ENCODE data around the gene POLR1H. TPM values are rescaled to one million over a fixed set of nuclear protein-coding genes. Genes with fewer than 3 reads are reported as not detected.
"Not testable (repeated sequence)": the region's sequence is repeated elsewhere in the genome, so short reads cannot be mapped to it uniquely, and the experiment has no call there.

POLR1H gene
- total RNA-seq (19.8 TPM), polyA plus RNA-seq (36.7 TPM)

- Histone ChIP-seq H3K27ac (ENCODE audit: low read depth) (peak within 1 kb of the TSS; percentile 73), H3K4me3 (ENCODE audit: low read depth, low read length) (peak within 1 kb of the TSS; percentile 61), H3K4me1 (ENCODE audit: insufficient read depth) (no peaks in the 10 kb centered on the region), H3K36me3 (ENCODE audit: insufficient read depth) (no peaks in the 10 kb centered on the region)
- DNase-seq (ENCODE audit: extremely low spot score), result peak; percentile 95
- under 1% methylated on average over 48 of the region's 48 CpGs for WGBS
Measured at GRCh38 chr6:30061092-30061857, at the start of gene POLR1H. POLR1H (plus strand) TSS chr6:30061265; CDS start chr6:30061525, 260 bp downstream.

- no peak for DNase-seq (ENCODE audit: extremely low spot score)
- WGBS, result 59% methylated on average over 13 of the region's 13 CpGs
- no peaks in the 10 kb centered on the region for H3K4me1 ChIP-seq (ENCODE audit: insufficient read depth)
- no peaks in the 10 kb centered on the region for H3K36me3 ChIP-seq (ENCODE audit: insufficient read depth)
- no peak overlapping the region for H3K4me3 ChIP-seq (ENCODE audit: low read depth, low read length)
- no peak overlapping the region for H3K27ac ChIP-seq (ENCODE audit: low read depth)
Measured at GRCh38 chr6:30013291-30013922, 47.7 kb upstream of the POLR1H start.

DNA sequence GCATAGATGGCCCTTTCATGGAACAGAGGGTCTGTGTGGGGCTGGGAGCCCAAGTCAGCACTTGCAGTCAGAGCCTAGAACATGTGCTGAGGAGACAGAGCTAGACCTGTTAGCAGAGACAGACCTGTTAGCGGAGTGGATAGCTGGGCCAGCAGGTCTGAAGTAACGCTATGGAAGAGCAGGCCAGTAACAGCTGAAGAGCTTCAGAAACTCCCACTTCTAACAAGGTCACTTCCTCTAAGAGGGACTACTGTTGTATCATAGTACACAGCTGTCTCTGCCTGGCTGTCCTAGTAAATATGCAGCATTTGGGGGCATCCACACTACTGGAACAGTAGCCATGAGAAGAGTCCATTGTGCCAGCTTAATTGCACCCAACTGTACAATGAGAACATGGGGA lies 41.2 kb upstream of the POLR1H start:
- Histone ChIP-seq H3K36me3 (ENCODE audit: insufficient read depth) (no peaks in the 10 kb centered on the region), H3K27ac (ENCODE audit: low read depth) (no peak overlapping the region), H3K4me1 (ENCODE audit: insufficient read depth) (no peaks in the 10 kb centered on the region), H3K4me3 (ENCODE audit: low read depth, low read length) (no peak overlapping the region)
- 90% methylated on average over 2 of the region's 2 CpGs for WGBS
- DNase-seq (ENCODE audit: extremely low spot score), result no peak

DNA sequence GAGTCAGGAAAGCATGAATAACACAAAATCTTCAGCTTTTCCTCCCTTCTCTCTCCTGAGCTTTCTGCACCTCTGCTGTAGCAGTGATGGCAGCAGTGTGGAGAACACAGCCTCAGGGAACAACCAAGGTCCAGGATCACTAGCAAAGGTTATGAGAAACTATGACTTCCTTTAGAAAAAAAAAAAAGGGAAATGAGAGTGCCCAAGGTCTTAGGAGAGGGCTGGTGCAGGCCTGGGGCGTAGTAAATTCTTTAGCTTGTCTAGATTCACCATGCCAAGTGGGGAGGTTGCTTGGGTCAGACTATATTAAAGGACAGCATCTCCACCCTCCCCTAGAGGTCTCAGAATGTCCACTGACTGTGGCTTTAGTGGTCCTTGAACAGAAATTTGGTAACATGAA lies 40.4 kb upstream of the POLR1H start:
- Histone ChIP-seq H3K27ac (ENCODE audit: low read depth) (no peak overlapping the region), H3K4me1 (ENCODE audit: insufficient read depth) (no peaks in the 10 kb centered on the region), H3K4me3 (ENCODE audit: low read depth, low read length) (no peak overlapping the region), H3K36me3 (ENCODE audit: insufficient read depth) (no peaks in the 10 kb centered on the region)
- 93% methylated on average over 1 of the region's 1 CpG for WGBS
- no peak for DNase-seq (ENCODE audit: extremely low spot score)

DNA sequence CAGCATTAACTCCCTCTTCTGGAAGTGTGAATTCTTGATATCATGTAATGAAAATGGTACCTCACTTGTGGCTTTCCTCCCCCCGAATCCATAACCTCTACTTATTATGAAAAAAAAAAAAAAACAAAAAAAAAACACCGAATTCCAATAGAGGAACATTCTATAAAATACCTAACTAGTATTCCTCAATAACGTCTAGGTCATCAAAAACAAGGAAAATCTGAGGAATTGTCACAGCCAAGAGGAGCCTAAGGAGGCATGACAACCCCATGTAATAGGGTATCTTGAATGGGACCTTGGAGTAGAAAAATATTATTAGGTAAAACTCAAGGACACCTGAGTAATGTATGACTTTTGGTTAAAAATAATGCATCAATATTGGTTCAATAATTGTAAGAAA lies 38.9 kb upstream of the POLR1H start:
- Histone ChIP-seq H3K4me3 (ENCODE audit: low read depth, low read length) (no peak overlapping the region), H3K27ac (ENCODE audit: low read depth) (no peak overlapping the region), H3K4me1 (ENCODE audit: insufficient read depth) (no peaks in the 10 kb centered on the region), H3K36me3 (ENCODE audit: insufficient read depth) (no peaks in the 10 kb centered on the region)
- no peak for DNase-seq (ENCODE audit: extremely low spot score)
- 93% methylated on average over 3 of the region's 3 CpGs for WGBS

GRCh38 chr6:30022712-30023111 lies 38.4 kb upstream of the POLR1H start:
- not testable (repeated sequence) for H3K4me3 ChIP-seq (ENCODE audit: low read depth, low read length); H3K36me3 ChIP-seq (ENCODE audit: insufficient read depth); DNase-seq (ENCODE audit: extremely low spot score); H3K27ac ChIP-seq (ENCODE audit: low read depth); H3K4me1 ChIP-seq (ENCODE audit: insufficient read depth)

- Histone ChIP-seq H3K36me3 (ENCODE audit: insufficient read depth) (no peaks in the 10 kb centered on the region), H3K4me3 (ENCODE audit: low read depth, low read length) (no peak overlapping the region), H3K27ac (ENCODE audit: low read depth) (no peak overlapping the region), H3K4me1 (ENCODE audit: insufficient read depth) (no peaks in the 10 kb centered on the region)
- 97% methylated on average over 1 of the region's 1 CpG for WGBS
- DNase-seq (ENCODE audit: extremely low spot score), result no peak
Measured at GRCh38 chr6:30025186-30025585, 35.9 kb upstream of the POLR1H start.

DNA sequence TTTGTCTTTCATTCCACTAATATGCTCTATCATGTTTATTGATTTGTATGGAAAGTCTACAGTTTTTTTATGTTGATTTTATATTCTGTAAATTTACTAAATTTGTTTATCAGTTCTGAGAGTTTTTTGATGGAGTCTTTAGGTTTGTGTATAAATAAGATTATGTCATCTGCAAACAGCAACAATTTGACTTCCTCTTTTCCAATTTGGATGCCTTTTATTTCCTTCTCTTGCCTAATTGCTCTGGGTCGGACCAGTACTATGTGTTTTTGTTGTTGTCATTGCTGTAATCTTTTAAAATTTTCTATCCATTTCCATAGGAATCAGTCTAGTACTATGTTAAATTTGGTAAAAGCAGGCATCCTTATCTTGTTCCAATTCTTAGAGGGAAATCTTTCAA lies 31.5 kb upstream of the POLR1H start:
- Histone ChIP-seq H3K4me1 (ENCODE audit: insufficient read depth) (no peaks in the 10 kb centered on the region), H3K4me3 (ENCODE audit: low read depth, low read length) (no peak overlapping the region), H3K36me3 (ENCODE audit: insufficient read depth) (no peaks in the 10 kb centered on the region), H3K27ac (ENCODE audit: low read depth) (no peak overlapping the region)
- DNase-seq (ENCODE audit: extremely low spot score), result no peak
- 98% methylated on average over 1 of the region's 1 CpG for WGBS

- Histone ChIP-seq H3K4me1 (ENCODE audit: insufficient read depth) (no peaks in the 10 kb centered on the region), H3K27ac (ENCODE audit: low read depth) (no peak overlapping the region), H3K36me3 (ENCODE audit: insufficient read depth) (no peaks in the 10 kb centered on the region), H3K4me3 (ENCODE audit: low read depth, low read length) (no peak overlapping the region)
- DNase-seq (ENCODE audit: extremely low spot score), result no peak
Measured at GRCh38 chr6:30031381-30031780, 29.7 kb upstream of the POLR1H start.

DNA sequence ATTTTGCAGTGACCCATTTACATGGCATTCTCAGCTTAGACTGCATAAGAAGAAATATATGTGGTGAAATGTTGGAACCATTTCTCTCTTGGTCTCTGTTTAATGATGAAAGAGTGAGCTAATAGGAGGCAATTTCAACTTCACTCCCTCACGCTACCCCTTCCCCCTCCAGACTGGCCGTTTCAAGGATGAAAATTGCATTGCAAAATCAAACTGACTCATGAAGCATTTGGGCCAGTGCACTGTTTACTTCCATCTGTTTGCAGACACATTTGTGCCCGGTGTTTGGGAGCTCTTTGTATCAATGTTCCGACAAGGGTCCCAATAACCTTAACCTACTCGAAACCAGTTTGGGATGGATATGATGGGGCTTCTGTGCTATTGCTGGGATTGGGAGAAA lies 27.6 kb upstream of the POLR1H start:
- WGBS, result 91% methylated on average over 5 of the region's 5 CpGs
- not testable (repeated sequence) for H3K36me3 ChIP-seq (ENCODE audit: insufficient read depth); H3K27ac ChIP-seq (ENCODE audit: low read depth); H3K4me1 ChIP-seq (ENCODE audit: insufficient read depth); DNase-seq (ENCODE audit: extremely low spot score); H3K4me3 ChIP-seq (ENCODE audit: low read depth, low read length)

DNA sequence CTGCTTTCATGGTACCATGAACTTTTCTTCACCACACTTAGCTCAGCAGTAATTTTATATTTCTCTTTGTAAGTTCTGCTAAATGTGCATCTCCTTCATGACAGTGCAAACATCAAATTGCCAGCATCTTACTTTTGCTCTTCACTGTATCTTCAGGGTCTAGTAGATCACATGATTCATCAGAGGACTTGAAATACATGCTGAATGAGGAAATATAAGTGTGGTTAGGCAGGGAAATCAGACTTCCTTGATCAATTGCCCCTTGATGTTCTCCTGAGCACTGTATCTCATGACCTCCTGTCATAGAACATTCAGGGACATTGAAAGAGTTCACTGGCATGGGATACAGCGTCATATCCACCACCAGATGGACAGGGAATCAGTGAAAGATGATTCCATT lies 25.3 kb upstream of the POLR1H start:
- Histone ChIP-seq H3K27ac (ENCODE audit: low read depth) (no peak overlapping the region), H3K4me1 (ENCODE audit: insufficient read depth) (no peaks in the 10 kb centered on the region), H3K4me3 (ENCODE audit: low read depth, low read length) (no peak overlapping the region), H3K36me3 (ENCODE audit: insufficient read depth) (no peaks in the 10 kb centered on the region)
- no peak for DNase-seq (ENCODE audit: extremely low spot score)
- WGBS, result 91% methylated on average over 1 of the region's 1 CpG

DNA sequence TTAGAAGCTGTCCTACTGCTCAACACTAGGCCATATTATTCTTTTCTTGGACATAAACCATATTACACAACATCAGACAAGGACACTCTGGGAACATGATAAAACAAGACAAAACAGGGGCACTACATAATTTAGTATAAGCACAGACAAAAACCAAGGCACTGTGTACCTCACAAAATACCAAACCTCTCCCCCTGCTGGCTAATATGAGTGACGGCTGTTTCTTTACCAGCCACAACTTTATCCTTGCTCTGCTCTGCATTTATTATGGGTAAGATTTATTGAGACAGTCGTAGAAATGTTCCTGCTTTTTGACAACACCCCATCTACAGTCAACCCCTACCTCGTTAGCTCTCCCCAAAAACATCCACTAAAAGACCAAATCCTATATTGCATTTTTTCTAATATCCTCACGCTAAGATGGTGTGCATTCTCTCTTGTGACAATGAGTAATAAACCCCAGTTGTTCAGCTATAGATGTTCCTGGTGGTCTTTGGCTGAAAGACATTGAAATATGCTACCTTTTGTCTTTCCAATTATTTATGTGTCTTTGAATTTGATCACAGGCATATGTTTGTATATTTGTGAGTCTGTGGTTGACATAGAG lies 23.8 kb upstream of the POLR1H start:
- no peaks in the 10 kb centered on the region for H3K4me1 ChIP-seq (ENCODE audit: insufficient read depth)
- DNase-seq (ENCODE audit: extremely low spot score), result no peak
- 70% methylated on average over 4 of the region's 4 CpGs for WGBS
- H3K36me3 ChIP-seq (ENCODE audit: insufficient read depth), result no peaks in the 10 kb centered on the region
- H3K27ac ChIP-seq (ENCODE audit: low read depth), result no peak overlapping the region
- H3K4me3 ChIP-seq (ENCODE audit: low read depth, low read length), result no peak overlapping the region

- WGBS, result 87% methylated on average over 6 of the region's 6 CpGs
- Histone ChIP-seq H3K4me3 (ENCODE audit: low read depth, low read length) (no peak overlapping the region), H3K36me3 (ENCODE audit: insufficient read depth) (no peaks in the 10 kb centered on the region), H3K27ac (ENCODE audit: low read depth) (no peak overlapping the region), H3K4me1 (ENCODE audit: insufficient read depth) (no peaks in the 10 kb centered on the region)
- DNase-seq (ENCODE audit: extremely low spot score), result no peak
Measured at GRCh38 chr6:30041221-30041620, 19.8 kb upstream of the POLR1H start.

- no peak for DNase-seq (ENCODE audit: extremely low spot score)
- H3K4me1 ChIP-seq (ENCODE audit: insufficient read depth), result no peaks in the 10 kb centered on the region
- H3K36me3 ChIP-seq (ENCODE audit: insufficient read depth), result no peaks in the 10 kb centered on the region
- H3K27ac ChIP-seq (ENCODE audit: low read depth), result no peak overlapping the region
- no peak overlapping the region for H3K4me3 ChIP-seq (ENCODE audit: low read depth, low read length)
- 56% methylated on average over 4 of the region's 4 CpGs for WGBS
Measured at GRCh38 chr6:30041821-30042220, 19.2 kb upstream of the POLR1H start.

All from urinary bladder (tissue), 4 donors.